Endometrial microvascular endothelial cells (primary cell): ENCODE results near the gene MIB2. TPM values are rescaled to one million over a fixed set of nuclear protein-coding genes. Genes with fewer than 3 reads are reported as not detected.
"Not testable (repeated sequence)": the region's sequence is repeated elsewhere in the genome, so short reads cannot be mapped to it uniquely, and the experiment has no call there.

Experiments
- in situ Hi-C: cut with HindIII; loops from 2 replicates; pipeline ENCODE4 v1.10.0; 2017; ENCODE audit warnings: low sequenced_read_pairs, low pct_unique_long_range_greater_than_20kb; ENCODE audit errors: inconsistent ontology term
- total RNA-seq: library from RNA; depleted of rRNA; stranded (reverse); fragments of >200 nt; gene quantifications from one replicate; pipeline ENCODE4 v1.2.3, GENCODE V29; 2015; ENCODE audit errors: inconsistent ontology term

MIB2 gene
- total RNA-seq, 1 donor from 2014 or later: 7.4 TPM

GRCh38 chr1:1671365-1672119 lies 56.2 kb downstream of the MIB2 start:
- in situ Hi-C loops: no loop called here

GRCh38 chr1:1672181-1672965 lies 57.1 kb downstream of the MIB2 start:
- in situ Hi-C loops: no loop called here

GRCh38 chr1:1674806-1675205 lies 59.5 kb downstream of the MIB2 start:
- in situ Hi-C loops: not testable (repeated sequence)

- in situ Hi-C loops: not testable (repeated sequence)
Observed at GRCh38 chr1:1675218-1675617, 59.9 kb downstream of the MIB2 start.

GRCh38 chr1:1676087-1676486 lies 60.8 kb downstream of the MIB2 start:
- in situ Hi-C loops: not testable (repeated sequence)

GRCh38 chr1:1677718-1678580 lies 62.6 kb downstream of the MIB2 start:
- in situ Hi-C loops: no loop called here

- in situ Hi-C loops: no loop called here
Observed at GRCh38 chr1:1678581-1679380, 63.5 kb downstream of the MIB2 start.

Other genes starting within 250 kb of the MIB2 start
- gene AURKAIP1, start 240.3 kb upstream of the MIB2 start, total RNA-seq: 153 TPM
- gene CCNL2, start 216.2 kb upstream of the MIB2 start, total RNA-seq: 85.4 TPM
- 180 TPM for gene MRPL20, start 208.2 kb upstream of the MIB2 start, total RNA-seq
- gene ANKRD65, start 194.2 kb upstream of the MIB2 start, total RNA-seq: 2.0 TPM
- gene VWA1, start 179.8 kb upstream of the MIB2 start, total RNA-seq: 27.5 TPM
- under 0.01 TPM for gene ATAD3C, start 165.8 kb upstream of the MIB2 start, total RNA-seq
- 34.4 TPM for gene ATAD3B, start 143.7 kb upstream of the MIB2 start, total RNA-seq
- 67.8 TPM for gene ATAD3A, start 103.3 kb upstream of the MIB2 start, total RNA-seq
- gene TMEM240, start 74.9 kb upstream of the MIB2 start, total RNA-seq: 1.0 TPM
- 95.1 TPM for gene SSU72, start 40.6 kb upstream of the MIB2 start, total RNA-seq
- gene FNDC10, start 15.4 kb upstream of the MIB2 start, total RNA-seq: 1.0 TPM
- not detected for gene MMP23B, start 16.7 kb downstream of the MIB2 start, total RNA-seq
- 17.7 TPM for gene CDK11B, start 43.5 kb downstream of the MIB2 start, total RNA-seq
- 23.0 TPM for gene SLC35E2B, start 77.3 kb downstream of the MIB2 start, total RNA-seq
- 6.9 TPM for gene CDK11A, start 108.9 kb downstream of the MIB2 start, total RNA-seq
- gene NADK, start 163.0 kb downstream of the MIB2 start, total RNA-seq: 78.4 TPM